HG02970 (cell line): ENCODE measurements around the gene STAM.
A peak's percentile ranks its signal among the peaks of the same experiment; 100 is the strongest.

Experiments used
- ATAC-seq: cut with Tn5 transposase; IDR thresholded peaks from one replicate; pipeline ENCODE4 v1.9.1; 2021; ENCODE audit warnings: mild to moderate bottlenecking, moderate library complexity, moderate number of reproducible peaks; ENCODE audit not compliant: unreplicated experiment, low FRiP score

STAM gene

GRCh38 chr10:17645621-17646345, 1.8 kb downstream of the STAM start:
- no peak for ATAC-seq

GRCh38 chr10:17647326-17647725, 3.4 kb downstream of the STAM start:
- ATAC-seq: no peak

DNA sequence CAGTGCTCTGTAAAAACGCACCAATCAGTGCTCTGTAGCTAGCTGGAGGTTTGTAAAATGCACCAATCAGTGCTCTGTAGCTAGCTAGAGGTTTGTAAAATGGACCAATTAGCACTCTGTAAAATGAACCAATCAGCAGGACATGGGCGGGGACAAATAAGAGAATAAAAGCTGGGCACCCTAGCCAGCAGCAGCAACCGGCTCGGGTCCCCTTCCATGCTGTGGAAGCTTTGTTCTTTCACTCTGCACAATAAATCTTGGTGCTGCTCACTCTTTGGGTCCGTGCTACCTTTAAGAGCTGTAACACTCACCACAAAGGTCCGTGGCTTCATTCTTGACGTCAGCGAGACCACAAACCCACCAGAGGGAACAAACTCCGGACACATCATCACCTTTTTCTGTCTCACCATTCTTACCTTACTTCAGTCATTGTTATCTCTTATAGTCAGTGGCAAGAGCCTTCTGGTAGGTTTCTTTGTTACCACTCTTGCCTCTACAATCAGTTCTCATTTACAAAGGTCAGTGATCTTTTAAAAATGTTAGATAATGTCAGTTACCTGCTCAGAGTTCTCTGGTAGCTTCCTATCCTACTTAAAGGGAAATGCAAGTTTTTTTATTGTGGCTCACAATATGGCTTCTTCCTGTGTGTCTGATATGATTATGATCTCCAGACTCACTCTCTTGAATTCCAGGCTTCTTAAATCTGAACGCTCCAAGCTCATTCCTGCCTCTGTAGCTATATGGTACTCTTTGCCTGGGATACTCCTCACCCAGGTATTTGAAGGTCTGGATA, 4.5 kb downstream of the STAM start:
- ATAC-seq: no peak

DNA sequence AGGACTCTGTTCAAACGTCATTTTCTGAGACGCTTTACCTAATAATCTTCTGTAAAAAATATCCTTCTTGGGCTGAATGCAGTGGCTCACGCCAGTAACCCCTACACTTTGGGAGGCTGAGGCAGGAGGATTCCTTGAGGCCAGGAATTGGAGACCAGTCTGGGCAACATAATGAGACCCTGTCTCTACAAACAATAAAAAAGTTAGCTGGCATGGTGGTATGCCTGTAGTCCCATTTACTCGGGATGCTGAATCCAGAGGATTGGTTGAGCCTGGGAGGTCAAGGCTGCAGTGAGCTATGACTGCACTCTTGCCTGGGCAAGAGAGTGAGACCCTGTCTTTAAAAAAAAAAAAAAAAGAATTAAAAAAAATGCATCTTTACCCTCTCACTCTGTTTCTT, 5.1 kb downstream of the STAM start:
- no peak for ATAC-seq

DNA sequence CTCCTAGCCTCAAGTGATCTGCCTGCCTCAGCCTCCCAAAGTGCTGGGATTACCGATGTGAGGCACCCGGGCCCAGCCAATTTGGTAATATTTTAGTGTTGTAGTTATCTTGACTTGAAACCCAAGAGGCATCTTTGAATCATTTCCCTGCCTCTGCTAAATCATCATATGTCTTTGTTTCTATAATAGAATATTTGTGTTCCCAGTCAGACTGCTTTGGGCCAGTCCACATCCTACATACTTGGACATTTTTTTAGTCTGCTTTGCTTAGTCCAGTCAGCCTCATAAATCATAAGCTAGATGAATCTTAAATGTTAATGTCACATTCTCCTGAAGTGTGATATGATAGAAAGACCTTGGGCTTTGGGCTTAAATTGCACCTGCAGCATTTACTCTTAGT, 5.9 kb downstream of the STAM start:
- no peak for ATAC-seq

- ATAC-seq: no peak
Observed at GRCh38 chr10:17650416-17650815, 6.5 kb downstream of the STAM start.

DNA sequence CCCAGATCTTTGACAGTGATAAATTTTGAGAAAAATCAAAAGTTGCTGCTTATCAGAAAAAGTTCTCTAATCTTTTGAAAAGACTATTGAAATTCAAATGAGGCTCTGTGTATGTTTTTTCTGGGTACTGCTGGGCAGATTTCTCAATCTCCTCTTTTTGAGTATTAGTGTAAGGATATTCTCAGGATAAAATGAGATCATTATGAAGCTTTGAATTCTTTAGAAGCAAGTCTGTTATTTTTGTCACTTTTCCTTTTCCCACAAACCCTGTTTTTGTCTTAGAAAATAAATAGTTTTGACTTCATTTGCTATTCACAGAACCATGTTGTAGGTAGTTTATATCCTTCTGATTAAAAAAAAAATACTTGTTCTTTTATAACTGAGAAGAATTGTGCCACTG, 7.9 kb downstream of the STAM start:
- ATAC-seq: no peak

DNA sequence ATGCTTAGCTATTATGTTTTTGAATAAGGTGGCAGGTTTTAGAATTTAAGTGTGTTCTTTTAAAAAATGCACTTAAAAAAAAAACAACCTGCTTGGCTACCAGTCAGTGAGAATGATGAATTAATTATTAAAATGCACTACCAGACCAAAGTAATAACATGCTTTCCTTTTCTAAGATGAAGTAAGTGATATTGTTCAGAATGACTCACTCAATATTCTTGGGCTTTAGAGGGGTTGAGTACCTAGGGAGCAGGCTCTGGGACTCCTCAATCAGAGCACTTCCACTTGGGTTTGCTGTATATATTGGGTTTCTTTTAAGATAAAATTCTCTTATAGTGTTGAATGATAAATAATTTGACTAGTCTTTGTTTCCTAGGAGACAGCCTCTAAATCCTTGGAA, 8.6 kb downstream of the STAM start:
- ATAC-seq: no peak

GRCh38 chr10:17655009-17655408, 11.1 kb downstream of the STAM start:
- no peak for ATAC-seq

DNA sequence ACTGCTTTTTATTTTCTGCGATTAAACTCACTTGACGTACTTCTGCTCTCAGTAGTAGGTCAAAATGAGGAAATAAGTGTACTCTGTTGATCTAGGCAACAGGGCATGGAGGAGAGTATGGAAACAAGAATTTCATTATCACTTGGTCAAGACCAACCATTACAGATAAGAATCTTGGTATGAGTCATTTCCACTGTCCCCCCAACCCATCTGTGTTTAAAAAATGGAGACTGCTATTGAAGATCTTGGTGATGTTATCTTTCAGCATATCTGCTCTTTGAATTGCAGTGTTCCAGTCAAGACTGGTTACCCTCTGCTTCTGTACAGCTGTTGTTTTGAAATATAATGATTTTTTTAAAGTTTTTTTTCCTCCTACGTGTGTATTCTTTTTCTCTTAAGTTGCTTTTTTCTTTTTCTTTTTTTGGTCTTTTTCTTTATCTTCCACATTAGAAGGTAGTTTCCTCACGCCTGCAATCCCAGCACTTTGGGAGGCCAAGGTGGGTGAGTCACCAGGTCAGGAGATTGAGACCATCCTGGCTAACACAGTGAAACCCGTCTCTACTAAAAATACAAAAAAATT, 11.7 kb downstream of the STAM start:
- peak; percentile 85 for ATAC-seq

DNA sequence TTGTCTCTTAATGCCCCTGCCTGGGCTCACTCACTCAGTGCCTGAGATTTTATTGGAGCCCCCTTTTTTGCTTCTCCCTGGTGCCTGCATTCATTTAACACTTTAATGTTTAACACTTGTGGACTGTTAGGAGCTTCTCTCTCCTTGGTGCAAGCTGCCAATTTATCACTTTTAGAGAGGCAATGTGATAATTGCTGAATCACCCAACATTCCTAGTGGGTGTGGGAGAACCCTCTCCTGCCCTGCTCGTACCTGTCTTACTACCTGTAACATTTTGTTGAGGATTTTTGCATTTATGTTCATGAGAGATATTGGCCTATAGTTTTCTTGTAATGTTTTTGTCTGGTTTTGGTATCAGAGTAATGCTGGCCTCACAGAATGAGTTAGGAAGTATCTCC, 13.2 kb downstream of the STAM start:
- no peak for ATAC-seq

DNA sequence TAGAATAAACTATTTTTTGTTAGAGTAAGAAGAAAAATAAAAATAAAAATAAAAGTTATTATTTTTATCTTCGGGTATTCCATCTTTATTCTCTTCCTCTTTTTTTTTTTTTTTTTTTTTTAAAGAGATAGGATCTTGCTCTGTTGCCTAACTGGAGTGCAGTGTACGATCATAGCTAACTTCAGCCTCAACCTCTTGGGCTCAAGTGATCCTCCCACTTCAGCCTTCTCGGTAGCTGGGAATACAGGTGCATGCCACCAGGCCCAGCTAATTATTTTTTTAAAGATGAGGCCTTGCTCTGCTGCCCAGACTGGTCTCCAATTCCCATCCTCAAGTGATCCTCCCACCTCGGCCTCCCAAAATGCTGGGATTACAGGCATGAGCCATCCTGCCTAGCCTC, 15.4 kb downstream of the STAM start:
- no peak for ATAC-seq

DNA sequence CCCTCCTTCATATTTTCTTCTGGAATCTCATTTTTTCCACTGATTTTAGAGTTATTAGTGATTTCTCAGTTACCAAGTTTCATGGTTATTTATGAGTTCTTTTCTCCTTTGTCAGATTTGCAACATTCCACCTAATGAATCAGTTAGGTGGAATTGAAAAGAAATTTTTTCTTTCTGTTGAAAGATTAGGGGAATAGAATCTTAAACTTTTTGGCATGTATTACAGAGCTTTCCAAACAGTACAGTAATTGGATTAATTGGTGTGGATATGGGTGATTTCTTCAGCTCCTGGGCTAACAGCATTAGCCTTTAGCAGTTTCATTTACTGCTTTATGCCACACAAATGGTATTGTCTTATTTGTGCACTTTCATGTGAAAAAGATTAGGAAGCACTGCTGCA, 17.0 kb downstream of the STAM start:
- ATAC-seq: no peak

GRCh38 chr10:17661510-17661909, 17.6 kb downstream of the STAM start:
- ATAC-seq: no peak

DNA sequence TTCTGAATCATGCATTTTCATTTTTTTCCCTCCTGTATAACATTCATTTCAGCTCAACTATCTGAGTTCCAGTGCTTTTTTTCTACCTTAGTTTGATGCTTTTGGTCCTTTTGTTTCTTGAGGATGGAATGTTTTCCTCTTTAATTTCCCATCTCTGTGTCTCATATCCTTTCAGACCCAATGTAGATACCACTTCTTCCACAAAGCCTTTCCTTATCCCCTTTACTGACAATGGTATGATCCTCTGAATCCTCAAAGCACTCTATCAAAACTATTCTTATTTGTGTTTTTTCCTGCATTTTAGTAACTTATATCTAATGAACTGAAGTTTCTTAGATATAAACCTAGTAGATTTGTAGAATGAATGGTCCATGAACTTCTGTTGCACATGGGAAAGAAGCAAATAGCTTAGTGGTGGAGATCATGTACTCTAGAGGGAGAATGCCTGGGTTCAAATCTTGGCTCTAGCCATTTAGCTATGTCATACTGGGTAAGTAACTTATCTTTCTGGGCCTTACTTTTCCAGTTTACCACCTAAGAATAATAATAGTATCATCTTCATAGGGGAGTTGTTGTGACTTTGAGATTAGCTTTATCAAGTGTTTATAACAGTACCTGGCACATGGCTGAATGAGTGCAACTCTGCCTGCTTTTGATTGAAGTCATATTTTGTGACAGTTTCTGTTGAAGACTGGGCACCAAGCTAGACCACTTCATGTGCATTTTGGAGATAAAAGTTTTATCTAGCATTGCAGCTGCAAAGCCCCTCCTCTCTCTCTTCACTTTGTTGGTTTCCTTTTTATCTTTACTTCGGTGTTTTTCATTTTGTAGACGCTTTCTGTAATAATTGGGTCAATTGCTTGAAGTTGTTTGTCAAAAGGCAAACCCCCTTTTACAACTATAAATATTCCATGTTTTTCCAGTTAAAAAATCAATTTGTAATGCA, 18.5 kb downstream of the STAM start:
- no peak for ATAC-seq

- no peak for ATAC-seq
Observed at GRCh38 chr10:17663450-17663849, 19.5 kb downstream of the STAM start.

DNA sequence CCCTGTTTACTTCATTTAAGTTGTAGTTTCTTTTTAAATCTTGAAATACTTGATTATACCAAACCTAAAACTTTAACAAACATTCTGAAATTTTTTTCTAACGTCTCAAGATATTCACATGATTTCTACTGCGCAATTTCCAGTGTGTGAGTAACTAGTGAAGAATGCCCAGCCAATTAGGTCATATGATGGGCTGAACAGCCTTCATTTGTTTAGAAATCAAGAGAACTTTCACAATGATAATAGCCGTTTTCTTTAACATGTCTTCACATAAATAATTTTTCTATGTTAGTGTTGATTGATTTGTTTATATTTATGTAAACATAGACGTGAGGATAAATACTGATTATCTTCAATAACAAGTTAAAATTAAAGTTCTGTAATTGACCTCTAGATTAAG, 21.8 kb downstream of the STAM start:
- no peak for ATAC-seq

- no peak for ATAC-seq
Observed at GRCh38 chr10:17668435-17669184, 24.7 kb downstream of the STAM start.

DNA sequence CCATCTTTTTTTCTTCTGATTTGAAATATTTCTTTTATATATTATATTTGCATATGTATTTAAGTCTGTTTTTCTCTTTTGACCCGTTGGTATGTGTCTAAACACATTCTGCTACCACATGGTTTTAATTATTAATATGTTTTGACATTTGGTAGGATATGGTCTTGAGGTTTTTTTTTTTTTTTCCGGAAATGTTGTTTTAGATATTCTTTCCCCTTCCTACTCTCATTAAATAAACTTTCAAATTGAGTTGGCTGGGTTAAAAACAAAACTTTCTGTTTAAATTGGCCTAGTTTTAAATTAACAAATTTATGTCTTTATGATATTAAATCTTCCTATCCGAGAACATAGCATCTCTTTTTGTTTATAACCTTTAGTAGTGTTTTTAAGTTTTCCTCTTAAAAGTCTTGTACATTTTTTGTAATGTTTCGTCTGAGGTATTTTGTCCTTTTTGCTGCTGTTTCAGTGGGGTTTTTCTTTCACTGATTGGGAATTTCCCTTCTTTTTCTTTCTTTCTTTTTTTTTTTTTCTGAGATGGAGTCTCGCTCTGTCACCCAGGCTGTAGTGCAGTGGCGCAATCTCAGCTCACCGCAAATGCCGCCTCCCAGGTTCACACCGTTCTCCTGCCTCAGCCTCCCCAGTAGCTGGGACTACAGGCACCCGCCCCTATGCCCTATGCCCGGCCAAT, 25.4 kb downstream of the STAM start:
- no peak for ATAC-seq
